ENCODE results near the gene PSTPIP1. TPM values are rescaled to one million over a fixed set of nuclear protein-coding genes. Genes with fewer than 3 reads are reported as not detected.
A peak's percentile ranks its signal among the peaks of the same experiment; 100 is the strongest.

The PSTPIP1 gene
- total and polyA plus RNA-seq, 2 donors from 2014 or later, result 2.2 to 22.1 TPM

DNA sequence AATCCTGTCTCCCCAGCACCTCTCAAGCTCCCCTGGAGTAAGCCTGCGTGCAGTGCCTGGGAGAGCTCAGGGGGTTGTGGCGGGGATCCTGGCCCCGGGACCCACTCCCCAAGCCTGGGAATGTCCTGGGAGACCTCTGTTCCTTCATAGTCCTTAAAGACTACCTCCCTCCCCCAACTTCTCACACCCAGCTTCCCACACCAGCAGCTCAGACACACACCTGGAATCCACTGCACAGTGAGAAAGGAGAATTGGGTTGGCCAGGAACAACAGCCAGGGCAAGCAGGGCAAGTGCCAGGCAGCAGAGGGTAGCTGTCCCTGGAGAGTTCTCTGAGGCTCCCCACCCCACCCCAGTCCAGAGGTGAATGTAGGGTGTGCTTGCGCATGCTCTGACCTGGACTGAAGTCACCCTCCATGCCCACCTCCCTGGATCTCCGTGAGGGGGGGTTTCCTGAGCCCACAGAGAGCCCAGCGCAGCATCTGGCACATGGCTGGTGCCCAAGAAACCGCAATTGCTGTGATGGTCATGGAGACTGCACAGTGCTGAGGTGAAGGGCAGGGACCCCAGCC lies 22.2 kb downstream of the PSTPIP1 start:
- no peak for FAIRE-seq
- TF ChIP-seq, protein P1, sequence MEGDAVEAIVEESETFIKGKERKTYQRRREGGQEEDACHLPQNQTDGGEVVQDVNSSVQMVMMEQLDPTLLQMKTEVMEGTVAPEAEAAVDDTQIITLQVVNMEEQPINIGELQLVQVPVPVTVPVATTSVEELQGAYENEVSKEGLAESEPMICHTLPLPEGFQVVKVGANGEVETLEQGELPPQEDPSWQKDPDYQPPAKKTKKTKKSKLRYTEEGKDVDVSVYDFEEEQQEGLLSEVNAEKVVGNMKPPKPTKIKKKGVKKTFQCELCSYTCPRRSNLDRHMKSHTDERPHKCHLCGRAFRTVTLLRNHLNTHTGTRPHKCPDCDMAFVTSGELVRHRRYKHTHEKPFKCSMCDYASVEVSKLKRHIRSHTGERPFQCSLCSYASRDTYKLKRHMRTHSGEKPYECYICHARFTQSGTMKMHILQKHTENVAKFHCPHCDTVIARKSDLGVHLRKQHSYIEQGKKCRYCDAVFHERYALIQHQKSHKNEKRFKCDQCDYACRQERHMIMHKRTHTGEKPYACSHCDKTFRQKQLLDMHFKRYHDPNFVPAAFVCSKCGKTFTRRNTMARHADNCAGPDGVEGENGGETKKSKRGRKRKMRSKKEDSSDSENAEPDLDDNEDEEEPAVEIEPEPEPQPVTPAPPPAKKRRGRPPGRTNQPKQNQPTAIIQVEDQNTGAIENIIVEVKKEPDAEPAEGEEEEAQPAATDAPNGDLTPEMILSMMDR (IDR thresholded peaks at IDR 0.05; ENCODE audit: borderline replicate concordance, extremely low read depth, insufficient read depth), result no peak
- H3K9ac ChIP-seq (ENCODE audit: low read length in 3 of 3), result no peak overlapping the region

DNA sequence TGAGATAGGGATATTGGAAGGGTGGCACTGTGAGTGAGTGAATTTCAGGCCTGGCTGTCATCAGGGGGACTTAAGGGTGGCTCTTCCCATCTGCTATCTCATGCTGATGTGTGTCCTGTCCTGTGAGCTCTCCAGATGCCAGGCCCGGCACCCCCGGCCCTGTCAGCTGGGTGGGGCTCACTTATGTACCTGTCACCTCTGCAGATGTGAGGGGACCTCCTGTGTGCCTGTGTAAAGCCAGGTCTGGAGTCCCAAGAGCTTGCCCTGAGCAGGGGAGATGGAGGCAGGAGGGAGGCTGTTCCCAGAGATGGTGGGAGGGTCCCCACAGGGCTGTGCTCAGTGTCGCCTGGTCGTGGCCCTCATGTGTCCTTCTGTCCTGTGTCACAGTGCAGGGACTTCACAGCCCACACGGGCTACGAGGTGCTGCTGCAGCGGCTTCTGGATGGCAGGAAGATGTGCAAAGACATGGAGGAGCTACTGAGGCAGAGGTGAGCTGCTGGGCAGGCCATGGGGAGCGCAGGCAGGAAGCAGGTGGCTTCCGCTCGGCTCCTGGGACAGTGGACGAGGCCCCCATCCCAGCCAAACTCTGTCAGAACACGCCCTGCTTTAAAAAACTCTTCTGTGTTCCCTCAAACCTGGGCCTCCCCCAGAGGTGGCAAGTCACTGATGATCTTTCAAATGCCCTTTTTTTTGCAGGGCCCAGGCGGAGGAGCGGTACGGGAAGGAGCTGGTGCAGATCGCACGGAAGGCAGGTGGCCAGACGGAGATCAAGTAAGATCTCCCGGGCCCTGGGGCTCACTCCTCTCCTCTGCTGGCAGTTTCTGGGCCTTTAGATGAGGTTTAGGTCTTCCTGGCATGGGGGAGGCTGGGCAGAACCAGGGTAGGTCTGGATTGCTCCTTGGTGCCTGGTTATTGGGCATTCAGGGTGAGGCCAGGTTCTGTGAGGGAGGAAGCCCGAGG lies 23.1 kb downstream of the PSTPIP1 start:
- no peak for FAIRE-seq
- Histone ChIP-seq H3K27ac (ENCODE audit: low read depth in 2 of 2, low read length in 2 of 2) (no peak overlapping the region), H3K27me3 (ENCODE audit: control insufficient read depth, insufficient read depth, low read length) (no peaks in the 10 kb centered on the region), H3K9me3 (ENCODE audit: control insufficient read depth in 2 of 3, insufficient read depth in 1 of 3, low read length in 3 of 3) (no peaks in the 10 kb centered on the region), H3K36me3 (ENCODE audit: control insufficient read depth in 2 of 3, insufficient read depth in 3 of 3, low read length in 3 of 3) (no peaks in the 10 kb centered on the region), H3K4me1 (ENCODE audit: control insufficient read depth in 2 of 3, insufficient read depth in 2 of 3, low read depth in 1 of 3, low read length in 3 of 3) (no peaks in the 10 kb centered on the region), H3K9ac (ENCODE audit: low read length in 3 of 3) (no peak overlapping the region), H3K4me3 (ENCODE audit: low read length in 3 of 3) (no peak overlapping the region)
- peak in 1 of 5 donors; percentile 24 for DNase-seq
- intact Hi-C loops (cut with DNase I), result no loop called here
- TF ChIP-seq, protein P1 (IDR thresholded peaks at IDR 0.05; ENCODE audit: borderline replicate concordance, extremely low read depth, insufficient read depth), result no peak

More for the DNA sequence above, 22.2 kb downstream of the PSTPIP1 start:
- intact Hi-C loops (cut with DNase I), result no loop called here
- Histone ChIP-seq H3K27me3 (ENCODE audit: control insufficient read depth, insufficient read depth, low read length) (no peaks in the 10 kb centered on the region), H3K9me3 (ENCODE audit: control insufficient read depth in 2 of 3, insufficient read depth in 1 of 3, low read length in 3 of 3) (no peaks in the 10 kb centered on the region), H3K4me1 (ENCODE audit: control insufficient read depth in 2 of 3, insufficient read depth in 2 of 3, low read depth in 1 of 3, low read length in 3 of 3) (no peaks in the 10 kb centered on the region), H3K4me3 (ENCODE audit: low read length in 3 of 3) (no peak overlapping the region), H3K36me3 (ENCODE audit: control insufficient read depth in 2 of 3, insufficient read depth in 3 of 3, low read length in 3 of 3) (no peaks in the 10 kb centered on the region), H3K27ac (ENCODE audit: low read depth in 2 of 2, low read length in 2 of 2) (no peak overlapping the region)
- DNase-seq, result no peak

DNA sequence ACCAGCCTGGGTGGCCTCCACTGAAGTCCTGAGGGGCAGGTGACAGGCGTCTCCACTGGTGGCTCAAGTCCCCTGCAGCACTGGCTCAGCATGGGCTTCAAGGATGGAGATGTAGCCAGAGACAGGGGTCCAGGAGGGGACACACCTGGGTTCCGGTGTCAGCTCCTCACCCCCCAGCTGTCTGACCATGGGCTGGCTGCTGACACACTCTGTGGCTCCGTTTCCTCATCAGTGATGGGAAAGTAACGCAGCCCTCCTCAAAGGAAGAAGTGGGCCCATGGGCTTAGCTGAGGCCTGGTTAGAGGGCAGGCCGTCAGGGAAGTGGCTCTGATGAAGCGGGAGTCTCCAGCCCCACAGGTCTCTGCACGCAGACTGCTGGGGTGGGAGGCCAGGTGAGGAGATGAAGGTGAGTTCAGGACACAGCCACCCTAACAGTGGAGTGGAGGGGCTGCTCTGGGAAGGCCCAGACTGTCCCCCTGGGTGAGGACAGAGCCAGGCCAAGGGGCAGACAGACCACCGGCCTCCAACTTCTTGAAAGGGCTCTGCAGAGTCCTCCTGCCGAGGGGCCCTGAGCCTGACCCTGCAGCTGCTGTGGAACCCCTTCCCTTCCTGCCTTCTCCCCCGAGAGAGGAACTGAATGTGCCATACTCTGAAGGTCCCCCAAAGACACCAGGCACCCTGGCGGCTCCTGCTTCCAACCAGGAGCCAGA lies 24.0 kb downstream of the PSTPIP1 start:
- H3K27me3 ChIP-seq (ENCODE audit: control insufficient read depth, insufficient read depth, low read length), result no peaks in the 10 kb centered on the region
- intact Hi-C loops (cut with DNase I), result no loop called here
- H3K9me3 ChIP-seq (ENCODE audit: control insufficient read depth in 2 of 3, insufficient read depth in 1 of 3, low read length in 3 of 3), result no peaks in the 10 kb centered on the region
- no peak overlapping the region for H3K27ac ChIP-seq (ENCODE audit: low read depth in 2 of 2, low read length in 2 of 2)
- peak in 1 of 5 donors; percentile 28 for DNase-seq
- H3K9ac ChIP-seq (ENCODE audit: low read length in 3 of 3), result no peak overlapping the region
- H3K4me1 ChIP-seq (ENCODE audit: control insufficient read depth in 2 of 3, insufficient read depth in 2 of 3, low read depth in 1 of 3, low read length in 3 of 3), result no peaks in the 10 kb centered on the region
- FAIRE-seq, result no peak
- TF ChIP-seq, protein P1 (IDR thresholded peaks at IDR 0.05; ENCODE audit: borderline replicate concordance, extremely low read depth, insufficient read depth), result no peak
- no peak overlapping the region for H3K4me3 ChIP-seq (ENCODE audit: low read length in 3 of 3)
- H3K36me3 ChIP-seq (ENCODE audit: control insufficient read depth in 2 of 3, insufficient read depth in 3 of 3, low read length in 3 of 3), result no peaks in the 10 kb centered on the region
